ENCODE data around the gene ITGAL. TPM values are rescaled to one million over a fixed set of nuclear protein-coding genes. Genes with fewer than 3 reads are reported as not detected.

ITGAL gene
- polyA plus RNA-seq, 1 donor: 3.8 TPM

GRCh38 chr16:30526823-30527634, 54.5 kb downstream of the ITGAL start:
- Histone ChIP-seq H3K9me3 (ENCODE audit: control insufficient read depth, low read depth, low read length) (peaks cover 14% of the 10 kb centered on the region), H3K36me3 (ENCODE audit: control insufficient read depth, insufficient read depth, low read length) (peaks cover 27% of the 10 kb centered on the region), H3K4me3 (ENCODE audit: low read length) (peak overlapping the region; percentile 86), H3K4me1 (ENCODE audit: control insufficient read depth, insufficient read depth, low read length) (peaks cover 38% of the 10 kb centered on the region), H3K27me3 (ENCODE audit: control insufficient read depth, insufficient read depth, low read length) (no peaks in the 10 kb centered on the region), H3K27ac (ENCODE audit: low read length) (peak overlapping the region; percentile 100)
- no CpG with 5 or more reads among the region's 79 CpGs for WGBS (ENCODE audit: insufficient coverage, low lambda C conversion rate)
- peak; percentile 99 to 100 for DNase-seq

GRCh38 chr16:30527635-30528178, 55.2 kb downstream of the ITGAL start:
- Histone ChIP-seq H3K27ac (ENCODE audit: low read length) (peak overlapping the region; percentile 100), H3K9me3 (ENCODE audit: control insufficient read depth, low read depth, low read length) (peaks cover 16% of the 10 kb centered on the region), H3K4me3 (ENCODE audit: low read length) (peak overlapping the region; percentile 86), H3K4me1 (ENCODE audit: control insufficient read depth, insufficient read depth, low read length) (peaks cover 34% of the 10 kb centered on the region), H3K36me3 (ENCODE audit: control insufficient read depth, insufficient read depth, low read length) (peaks cover 33% of the 10 kb centered on the region), H3K27me3 (ENCODE audit: control insufficient read depth, insufficient read depth, low read length) (no peaks in the 10 kb centered on the region)
- no peak for DNase-seq
- 0% methylated on average over 2 of the region's 14 CpGs for WGBS (ENCODE audit: insufficient coverage, low lambda C conversion rate)

- Histone ChIP-seq H3K36me3 (ENCODE audit: control insufficient read depth, insufficient read depth, low read length) (peaks cover 38% of the 10 kb centered on the region), H3K4me3 (ENCODE audit: low read length) (no peak overlapping the region), H3K4me1 (ENCODE audit: control insufficient read depth, insufficient read depth, low read length) (peaks cover 37% of the 10 kb centered on the region), H3K9me3 (ENCODE audit: control insufficient read depth, low read depth, low read length) (peaks cover 18% of the 10 kb centered on the region), H3K27me3 (ENCODE audit: control insufficient read depth, insufficient read depth, low read length) (no peaks in the 10 kb centered on the region), H3K27ac (ENCODE audit: low read length) (no peak overlapping the region)
- no peak for DNase-seq
- no CpG with 5 or more reads among the region's 4 CpGs for WGBS (ENCODE audit: insufficient coverage, low lambda C conversion rate)
These were observed 56.4 kb downstream of the ITGAL start for GRCh38 chr16:30528799-30529457.

GRCh38 chr16:30530163-30531037, 57.9 kb downstream of the ITGAL start:
- peaks cover 4% of the 10 kb centered on the region for H3K9me3 ChIP-seq (ENCODE audit: control insufficient read depth, low read depth, low read length)
- no CpG with 5 or more reads among the region's 13 CpGs for WGBS (ENCODE audit: insufficient coverage, low lambda C conversion rate)
- H3K27ac ChIP-seq (ENCODE audit: low read length): no peak overlapping the region
- no peak overlapping the region for H3K4me3 ChIP-seq (ENCODE audit: low read length)
- peak in 1 of 2 donors; percentile 37 for DNase-seq
- H3K27me3 ChIP-seq (ENCODE audit: control insufficient read depth, insufficient read depth, low read length): no peaks in the 10 kb centered on the region
- H3K36me3 ChIP-seq (ENCODE audit: control insufficient read depth, insufficient read depth, low read length): peaks cover 25% of the 10 kb centered on the region
- H3K4me1 ChIP-seq (ENCODE audit: control insufficient read depth, insufficient read depth, low read length): peaks cover 32% of the 10 kb centered on the region

- no CpG with 5 or more reads among the region's 57 CpGs for WGBS (ENCODE audit: insufficient coverage, low lambda C conversion rate)
- H3K27me3 ChIP-seq (ENCODE audit: control insufficient read depth, insufficient read depth, low read length): no peaks in the 10 kb centered on the region
- peak overlapping the region; percentile 95 for H3K27ac ChIP-seq (ENCODE audit: low read length)
- peaks cover 4% of the 10 kb centered on the region for H3K9me3 ChIP-seq (ENCODE audit: control insufficient read depth, low read depth, low read length)
- no peak overlapping the region for H3K4me3 ChIP-seq (ENCODE audit: low read length)
- peaks cover 25% of the 10 kb centered on the region for H3K36me3 ChIP-seq (ENCODE audit: control insufficient read depth, insufficient read depth, low read length)
- peaks cover 41% of the 10 kb centered on the region for H3K4me1 ChIP-seq (ENCODE audit: control insufficient read depth, insufficient read depth, low read length)
- no peak for DNase-seq
These were observed 60.0 kb downstream of the ITGAL start for GRCh38 chr16:30532285-30533145.

- no peaks in the 10 kb centered on the region for H3K27me3 ChIP-seq (ENCODE audit: control insufficient read depth, insufficient read depth, low read length)
- peak overlapping the region; percentile 79 for H3K4me3 ChIP-seq (ENCODE audit: low read length)
- H3K9me3 ChIP-seq (ENCODE audit: control insufficient read depth, low read depth, low read length): peaks cover 4% of the 10 kb centered on the region
- no CpG with 5 or more reads among the region's 11 CpGs for WGBS (ENCODE audit: insufficient coverage, low lambda C conversion rate)
- peak overlapping the region; percentile 95 for H3K27ac ChIP-seq (ENCODE audit: low read length)
- peaks cover 35% of the 10 kb centered on the region for H3K4me1 ChIP-seq (ENCODE audit: control insufficient read depth, insufficient read depth, low read length)
- peaks cover 25% of the 10 kb centered on the region for H3K36me3 ChIP-seq (ENCODE audit: control insufficient read depth, insufficient read depth, low read length)
- no peak for DNase-seq
These were observed 60.6 kb downstream of the ITGAL start for GRCh38 chr16:30533146-30533522.

- peak in 1 of 2 donors; percentile 78 for DNase-seq
These were observed 61.3 kb downstream of the ITGAL start for GRCh38 chr16:30533748-30534367.

GRCh38 chr16:30534368-30535105, 62.0 kb downstream of the ITGAL start, which contains the start of gene ZNF747:
Gene ZNF747, minus strand, starts transcription at chr16:30534858. Its CDS starts 179 bp downstream, at chr16:30534679.
- DNase-seq: peak; percentile 90 to 96
- peaks cover 25% of the 10 kb centered on the region for H3K36me3 ChIP-seq (ENCODE audit: control insufficient read depth, insufficient read depth, low read length)
- peaks cover 4% of the 10 kb centered on the region for H3K9me3 ChIP-seq (ENCODE audit: control insufficient read depth, low read depth, low read length)
- H3K4me3 ChIP-seq (ENCODE audit: low read length): peak within 1 kb of the TSS; percentile 79
- peaks cover 35% of the 10 kb centered on the region for H3K4me1 ChIP-seq (ENCODE audit: control insufficient read depth, insufficient read depth, low read length)
- no peaks in the 10 kb centered on the region for H3K27me3 ChIP-seq (ENCODE audit: control insufficient read depth, insufficient read depth, low read length)
- peak within 1 kb of the TSS; percentile 95 for H3K27ac ChIP-seq (ENCODE audit: low read length)
- no CpG with 5 or more reads among the region's 70 CpGs for WGBS (ENCODE audit: insufficient coverage, low lambda C conversion rate)

More at GRCh38 chr16:30533748-30534367, 61.3 kb downstream of the ITGAL start:
- Histone ChIP-seq H3K4me3 (ENCODE audit: low read length) (peak overlapping the region; percentile 79), H3K4me1 (ENCODE audit: control insufficient read depth, insufficient read depth, low read length) (peaks cover 35% of the 10 kb centered on the region), H3K9me3 (ENCODE audit: control insufficient read depth, low read depth, low read length) (peaks cover 4% of the 10 kb centered on the region), H3K27ac (ENCODE audit: low read length) (peak overlapping the region; percentile 95), H3K36me3 (ENCODE audit: control insufficient read depth, insufficient read depth, low read length) (peaks cover 25% of the 10 kb centered on the region), H3K27me3 (ENCODE audit: control insufficient read depth, insufficient read depth, low read length) (no peaks in the 10 kb centered on the region)
- WGBS (ENCODE audit: insufficient coverage, low lambda C conversion rate): no CpG with 5 or more reads among the region's 29 CpGs

All from large intestine (tissue), 3 donors.